ENCODE data around the gene TXNRD3.
"Not testable (repeated sequence)": the region's sequence is repeated elsewhere in the genome, so short reads cannot be mapped to it uniquely, and the experiment has no call there.

Gene TXNRD3

DNA sequence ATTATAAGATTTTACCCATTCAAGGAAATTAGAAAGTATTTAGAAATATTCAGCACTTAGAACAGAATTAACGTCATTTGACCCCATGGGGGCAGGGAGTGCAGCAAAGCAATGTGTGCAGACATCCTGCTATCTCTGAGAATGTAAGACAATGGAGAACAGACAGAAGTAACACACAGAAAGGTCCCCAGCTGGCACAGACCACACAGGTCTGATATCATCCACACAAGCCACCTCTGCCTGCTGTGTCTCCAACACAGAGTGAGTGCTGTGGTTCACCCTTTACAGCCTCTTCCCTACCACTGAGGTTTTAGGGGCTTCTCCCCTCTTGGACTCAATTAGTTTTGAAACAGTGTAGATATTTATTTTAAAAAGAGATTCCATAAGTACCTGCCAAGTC lies 16.1 kb downstream of the TXNRD3 start:
- no peak for DNase-seq

DNA sequence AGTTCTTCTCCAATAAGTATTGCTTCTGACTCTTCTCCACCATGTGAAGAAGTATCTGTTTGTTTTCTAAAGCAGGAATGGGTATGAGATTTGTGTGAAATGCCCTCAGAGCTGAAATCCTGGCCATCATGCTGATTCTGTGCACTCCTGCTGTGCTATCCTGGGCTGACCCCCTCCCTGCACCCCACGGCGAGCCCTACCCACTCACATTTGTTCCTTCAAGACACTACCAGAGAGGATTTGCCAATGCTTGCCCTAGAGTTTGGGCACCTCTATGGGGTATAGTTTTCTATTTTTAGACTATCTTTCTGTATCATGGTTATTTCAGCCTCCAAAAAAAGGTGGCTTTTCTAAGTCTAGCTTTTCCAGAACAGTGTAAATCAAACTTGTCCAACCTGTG lies 18.5 kb downstream of the TXNRD3 start:
- DNase-seq, result no peak

DNA sequence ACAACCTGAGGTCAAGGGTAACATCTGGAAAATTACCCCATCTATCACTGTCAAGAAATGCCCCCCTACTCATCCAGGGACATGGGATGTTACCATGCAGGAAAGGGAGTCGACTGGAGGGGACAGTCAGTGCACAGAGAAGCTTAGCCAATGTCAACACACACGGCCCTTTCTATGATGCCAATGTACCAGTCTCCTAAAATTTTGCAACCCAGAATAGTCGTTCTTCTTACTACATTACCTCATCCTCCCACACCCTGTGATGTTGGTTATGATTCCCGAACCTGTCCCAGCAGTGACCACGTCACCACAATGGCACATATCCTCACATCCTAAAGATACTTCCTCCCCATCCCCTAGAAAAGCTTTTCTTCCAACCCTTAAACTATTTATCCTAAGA lies 20.1 kb downstream of the TXNRD3 start:
- no peak for DNase-seq

DNA sequence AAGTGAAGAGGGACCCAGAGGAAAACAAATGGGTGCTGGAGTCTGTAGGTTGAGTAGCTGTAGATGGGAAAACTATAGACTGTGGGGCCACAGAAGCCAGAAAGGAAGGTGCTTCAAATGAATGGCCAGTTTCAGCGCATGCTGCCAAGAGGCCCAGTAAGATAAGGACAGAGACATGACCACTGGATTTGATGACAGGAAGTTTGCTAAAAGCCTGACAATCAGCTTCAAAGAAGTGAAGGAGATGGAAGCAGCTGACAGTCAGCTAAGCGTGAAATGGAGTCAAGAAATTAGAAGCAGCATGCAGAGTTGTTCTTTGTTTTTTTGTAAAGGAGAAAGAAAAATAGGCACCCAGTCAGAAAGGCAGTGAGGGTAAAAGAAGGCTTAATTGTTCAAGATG lies 24.9 kb downstream of the TXNRD3 start:
- DNase-seq, result no peak

DNA sequence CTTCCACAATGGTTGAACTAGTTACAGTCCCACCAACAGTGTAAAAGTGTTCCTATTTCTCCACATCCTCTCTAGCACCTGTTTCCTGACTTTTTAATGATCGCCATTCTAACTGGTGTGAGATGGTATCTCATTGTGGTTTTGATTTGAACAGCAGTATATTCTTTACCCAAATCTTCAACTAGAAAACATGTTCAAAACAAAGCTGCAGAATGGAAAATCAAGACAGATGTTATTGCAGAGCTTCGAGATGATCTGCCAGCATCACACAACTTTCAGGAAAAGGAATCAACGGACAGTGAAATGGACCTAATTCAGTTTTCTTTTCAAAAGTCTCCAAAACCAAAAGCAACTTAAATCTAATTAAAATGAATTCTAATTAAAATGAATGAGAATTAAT lies 29.2 kb downstream of the TXNRD3 start:
- DNase-seq, result not testable (repeated sequence)

DNA sequence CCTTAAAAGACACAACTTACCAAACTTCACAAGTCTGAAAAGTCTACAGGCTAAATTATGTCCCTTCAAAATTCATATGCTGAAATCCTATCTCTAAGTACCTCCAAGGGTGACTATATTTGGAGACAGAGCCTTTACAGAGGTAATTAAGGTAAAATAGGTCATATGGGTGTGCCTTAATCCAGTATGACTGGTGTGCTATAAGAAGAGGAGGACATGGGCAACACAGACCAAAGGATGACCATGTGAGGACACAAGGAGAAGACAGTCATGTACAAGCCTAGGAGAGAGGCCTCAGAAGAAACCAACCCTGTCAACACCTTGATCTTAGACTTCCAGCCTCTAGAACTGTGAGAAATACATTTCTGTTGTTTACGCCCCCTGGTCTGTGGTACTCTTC lies 32.2 kb downstream of the TXNRD3 start:
- DNase-seq, result no peak

DNA sequence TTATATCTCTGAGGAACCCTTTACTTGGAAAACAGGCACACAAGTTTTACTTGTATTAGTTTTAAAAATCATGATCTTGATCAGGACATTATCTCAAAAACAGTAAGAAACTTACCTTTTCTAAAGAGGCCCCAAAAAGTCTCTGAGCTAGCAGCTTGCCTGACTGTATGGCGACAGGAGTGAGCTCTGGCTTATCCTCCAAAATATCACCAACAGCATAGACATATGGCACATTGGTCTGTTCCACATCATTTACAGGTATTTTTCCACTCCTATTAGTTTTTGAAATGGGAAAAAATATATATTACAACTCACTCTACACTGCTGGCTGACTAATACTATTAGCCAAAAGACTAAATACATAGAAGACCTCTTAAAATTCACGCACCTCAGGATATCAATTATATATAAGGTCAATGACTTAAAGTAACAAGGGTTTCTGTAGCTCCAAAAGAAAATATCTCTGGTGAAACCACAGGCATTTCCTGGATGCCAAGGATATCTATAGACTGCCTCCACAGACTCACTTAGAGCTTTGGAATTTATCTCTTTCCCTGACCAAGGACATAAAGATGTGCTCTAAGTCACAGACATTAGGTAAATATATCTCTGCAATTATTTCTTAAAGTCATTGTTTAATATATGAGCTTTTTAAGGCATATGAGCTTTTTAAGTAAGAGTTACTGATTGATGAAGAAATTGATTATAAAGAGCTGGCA lies 33.1 kb downstream of the TXNRD3 start:
- no peak for DNase-seq

DNA sequence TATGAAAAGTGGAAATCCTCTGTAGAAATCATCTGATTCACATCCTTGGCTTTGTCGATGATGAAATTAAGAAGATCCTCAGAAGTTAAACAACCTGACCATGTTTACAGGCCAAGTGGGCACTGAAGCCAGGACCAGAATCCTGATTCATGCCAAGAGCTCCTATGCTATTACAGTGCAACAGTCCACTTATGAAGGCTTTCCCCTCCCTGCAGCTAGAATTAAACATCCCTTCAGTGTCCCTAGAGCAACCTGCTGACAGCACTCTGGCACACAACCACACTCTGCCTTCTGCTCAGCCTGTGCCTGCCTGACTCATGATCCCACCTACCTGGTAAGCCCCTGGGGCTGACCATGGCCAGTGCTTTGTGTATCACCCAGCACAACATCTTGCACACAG lies 33.8 kb downstream of the TXNRD3 start:
- DNase-seq, result no peak

DNA sequence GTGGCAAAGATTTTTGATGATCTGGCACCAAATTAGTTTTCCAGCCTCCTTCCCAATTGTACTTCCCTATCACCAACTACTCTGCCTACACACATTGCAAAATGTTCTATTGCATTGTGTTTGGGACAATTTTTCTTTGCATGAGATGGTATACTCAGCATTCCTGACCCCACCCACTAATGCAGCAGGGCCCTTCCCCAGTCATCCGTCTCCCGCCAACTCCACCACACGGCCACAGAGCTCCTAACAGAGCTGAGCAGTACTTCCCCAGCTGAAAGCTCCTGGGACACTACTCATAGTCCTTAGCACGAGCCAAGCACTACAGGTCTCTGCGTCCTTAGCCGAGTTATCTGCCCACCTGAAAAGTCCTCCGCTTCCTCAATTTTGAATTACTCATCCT lies 34.2 kb downstream of the TXNRD3 start:
- no peak for DNase-seq

DNA sequence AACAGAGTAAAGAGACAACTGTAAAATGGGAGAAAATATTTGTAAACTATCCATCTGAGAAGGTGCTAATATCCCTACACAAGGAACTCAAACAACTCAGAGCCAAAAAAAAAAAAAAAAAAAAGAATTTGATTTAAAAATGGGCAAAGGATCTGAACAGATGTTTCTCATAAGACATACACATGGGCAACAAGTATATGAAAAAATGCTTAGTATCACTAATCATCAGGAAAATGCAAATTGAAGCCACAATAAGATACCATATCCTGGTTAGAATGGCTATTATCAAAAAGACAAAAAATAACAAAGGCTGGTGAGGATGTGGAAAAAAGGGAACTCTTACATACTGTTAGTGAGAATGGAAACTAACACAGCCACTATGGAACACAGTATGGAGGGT lies 36.2 kb downstream of the TXNRD3 start:
- DNase-seq, result no peak

DNA sequence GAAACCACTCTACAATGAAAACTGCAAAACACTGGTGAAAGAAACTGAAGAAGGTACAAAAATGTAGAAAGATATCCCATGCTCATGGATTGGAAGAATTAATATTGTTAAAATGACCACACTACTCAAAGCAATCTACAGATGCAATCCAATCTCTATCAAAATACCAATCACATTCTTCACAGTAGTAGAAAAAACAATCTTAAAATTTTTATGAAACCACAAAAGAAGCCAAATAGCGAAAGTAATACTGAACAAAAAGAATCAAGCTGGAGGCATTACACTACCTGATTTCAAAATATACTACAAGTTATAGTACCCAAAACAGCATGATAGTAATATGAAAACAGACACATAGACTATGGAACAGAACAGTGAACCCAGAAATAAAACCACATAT lies 36.9 kb downstream of the TXNRD3 start:
- no peak for DNase-seq

DNA sequence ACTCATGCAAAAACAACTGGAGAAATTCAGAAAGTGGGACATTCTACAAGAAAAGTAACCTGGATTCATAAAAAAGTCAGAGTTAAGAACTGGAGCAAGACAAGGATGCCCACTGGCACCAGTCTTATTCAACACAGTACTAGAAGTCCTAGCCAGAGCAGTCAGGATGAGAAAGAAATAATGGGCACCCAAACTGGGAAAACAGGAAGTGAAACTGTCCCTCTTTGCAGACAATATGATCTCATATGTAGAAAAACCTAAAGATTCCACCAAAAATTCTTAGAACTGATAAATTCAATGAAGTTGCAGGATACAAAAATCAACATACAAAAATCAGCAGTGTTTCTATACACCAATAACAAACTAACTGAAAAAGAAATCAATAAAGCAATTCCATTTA lies 37.4 kb downstream of the TXNRD3 start:
- no peak for DNase-seq

DNA sequence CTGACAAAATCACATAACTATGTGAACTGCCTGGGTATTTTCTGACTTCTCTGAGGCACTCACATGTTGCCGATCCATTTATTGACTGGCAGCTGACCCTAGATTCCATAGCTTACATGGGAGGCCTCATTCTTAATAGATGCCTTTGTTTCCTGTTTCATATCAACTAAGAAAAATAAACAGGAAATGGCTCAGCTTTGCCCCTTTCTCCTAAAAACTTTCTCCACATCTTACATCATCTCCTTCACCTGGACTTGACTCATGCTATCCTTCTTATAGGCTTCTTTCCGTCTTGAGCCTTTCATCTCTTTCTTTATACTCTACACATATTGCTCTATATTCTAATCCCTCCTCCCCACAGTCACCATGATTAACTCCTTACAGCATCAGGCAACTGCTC lies 38.0 kb downstream of the TXNRD3 start:
- DNase-seq, result no peak

DNA sequence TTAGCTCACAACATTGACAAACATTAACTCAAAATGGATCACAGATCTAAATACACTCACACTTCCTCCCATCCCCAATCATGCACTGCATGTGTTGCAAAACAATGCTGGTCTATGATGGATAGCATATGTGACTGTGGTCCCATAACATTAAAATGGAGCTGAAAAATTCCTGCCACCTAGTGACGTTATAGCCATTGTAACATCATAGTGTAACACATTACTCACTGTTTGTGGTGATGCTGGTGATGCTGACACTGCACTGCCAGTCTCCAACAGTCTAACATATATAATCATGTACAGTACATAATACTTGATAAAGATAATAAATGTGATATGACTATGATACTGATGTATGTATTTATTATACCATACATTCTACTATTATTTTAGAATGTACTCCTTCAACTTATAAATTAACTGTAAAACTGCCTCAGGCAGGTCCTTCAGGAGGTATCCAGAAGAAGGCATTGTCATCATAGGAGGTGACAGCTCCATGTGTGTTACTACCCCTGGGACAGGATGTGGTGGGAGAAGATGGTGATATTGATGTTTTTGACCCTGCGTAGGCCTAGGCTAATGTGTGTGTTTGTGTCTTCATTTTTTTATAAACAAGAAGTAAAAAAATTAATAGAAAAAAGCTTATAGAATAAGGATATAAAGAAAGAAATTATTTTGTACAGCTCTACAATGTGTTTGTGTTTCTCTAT lies 41.3 kb downstream of the TXNRD3 start:
- no peak for DNase-seq

DNA sequence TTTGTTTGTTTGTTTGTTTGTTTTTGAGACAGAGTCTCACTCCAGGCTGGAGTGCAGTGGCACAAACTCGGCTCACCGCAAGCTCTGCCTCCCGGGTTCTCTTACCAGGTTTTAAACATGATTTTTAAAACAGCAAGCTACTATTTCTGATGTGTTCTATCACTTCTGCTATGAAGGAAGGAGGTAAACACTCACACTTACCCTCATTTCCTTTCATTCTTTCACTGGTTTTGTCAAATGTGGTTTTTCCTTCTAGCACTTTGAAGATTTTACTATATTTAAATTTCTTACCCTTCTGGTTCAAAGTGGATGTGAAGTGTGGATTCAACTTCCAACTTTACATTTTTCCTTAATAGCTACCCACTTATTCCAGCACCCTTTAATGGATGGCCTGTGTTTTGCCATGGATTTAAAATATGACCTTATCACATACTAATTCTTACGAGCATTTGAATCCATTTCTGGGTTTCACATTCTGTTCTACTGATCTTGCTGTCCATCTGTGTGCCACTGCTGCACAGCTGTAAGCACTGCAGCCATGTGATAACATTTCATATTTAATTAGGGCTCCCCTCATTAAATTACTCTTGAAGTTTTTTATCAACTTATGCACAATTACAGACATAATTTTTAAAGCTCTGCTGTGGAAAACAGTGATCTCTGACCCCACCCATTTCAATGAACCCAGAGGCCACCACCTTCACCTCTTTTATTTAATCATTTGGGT lies 42.3 kb downstream of the TXNRD3 start:
- no peak for DNase-seq

DNA sequence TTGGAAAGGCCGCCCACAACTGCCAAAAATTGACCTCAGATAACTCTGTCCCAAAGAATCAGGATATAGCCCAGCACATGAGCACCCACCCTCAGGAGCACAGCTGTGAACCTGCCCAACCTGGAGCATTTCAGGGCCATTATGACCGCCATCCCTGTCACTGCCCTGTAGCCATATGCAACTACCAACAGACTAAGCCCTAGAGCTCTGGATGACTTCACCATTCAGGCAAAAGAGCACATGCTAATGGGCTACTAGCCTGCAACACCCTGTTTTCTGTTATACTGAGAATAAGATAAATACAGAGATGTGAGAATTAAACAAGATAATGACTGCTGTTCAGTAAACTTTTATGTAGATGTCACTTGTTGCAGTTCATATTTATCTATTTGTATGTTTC lies 45.0 kb downstream of the TXNRD3 start:
- DNase-seq, result no peak

DNA sequence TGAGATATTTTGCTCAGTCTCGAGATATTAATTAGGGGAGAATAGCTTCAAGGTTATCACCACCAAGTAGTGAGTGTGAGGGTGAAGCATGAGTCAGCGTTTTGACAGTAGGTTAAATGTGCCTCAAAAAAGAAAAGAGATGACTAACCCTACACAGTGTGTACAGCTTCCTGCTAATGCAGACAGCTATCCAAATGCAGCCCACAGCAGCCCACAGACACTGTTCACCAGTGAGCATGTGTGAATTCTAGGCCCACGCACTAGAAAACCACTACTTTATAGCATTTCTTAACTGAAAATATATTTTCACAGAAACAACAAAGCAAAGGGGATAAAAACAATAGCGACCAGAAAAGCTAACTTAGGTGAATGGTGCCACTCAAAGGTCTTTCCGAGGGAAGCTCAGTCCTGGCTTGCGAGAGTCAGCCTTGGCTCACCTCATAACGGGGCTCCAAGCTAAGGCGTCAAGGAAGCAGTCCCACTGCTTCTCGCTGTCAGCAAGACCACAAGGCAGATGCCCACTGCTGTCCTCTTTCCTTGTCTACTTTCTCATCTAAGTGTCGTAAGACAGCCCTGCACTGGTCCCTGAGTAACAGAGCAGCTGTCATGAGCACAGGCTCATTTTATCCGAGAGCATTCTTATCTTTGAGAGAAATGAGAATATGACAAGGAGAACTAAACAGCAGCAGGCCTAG lies 47.6 kb downstream of the TXNRD3 start:
- no peak for DNase-seq

DNA sequence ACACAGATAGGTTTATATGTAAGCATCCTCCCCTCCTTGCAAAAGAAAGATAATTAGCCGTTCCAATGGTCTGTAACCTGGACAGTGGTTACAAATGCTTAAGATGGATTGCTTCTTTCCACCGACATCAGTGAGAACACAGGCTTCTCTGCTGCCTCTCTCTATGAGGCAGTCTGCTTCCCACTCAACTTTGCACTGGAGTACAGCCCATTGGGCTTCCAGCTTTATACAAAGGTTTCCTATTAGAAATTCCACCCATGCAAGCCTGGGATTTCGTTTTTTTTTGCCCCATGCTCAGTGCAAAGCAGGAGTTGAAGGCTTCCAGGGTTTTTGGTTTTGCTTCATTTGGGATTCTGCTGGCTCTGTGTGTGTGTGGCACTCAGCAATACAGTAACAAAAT lies 48.9 kb downstream of the TXNRD3 start:
- DNase-seq, result no peak

DNA sequence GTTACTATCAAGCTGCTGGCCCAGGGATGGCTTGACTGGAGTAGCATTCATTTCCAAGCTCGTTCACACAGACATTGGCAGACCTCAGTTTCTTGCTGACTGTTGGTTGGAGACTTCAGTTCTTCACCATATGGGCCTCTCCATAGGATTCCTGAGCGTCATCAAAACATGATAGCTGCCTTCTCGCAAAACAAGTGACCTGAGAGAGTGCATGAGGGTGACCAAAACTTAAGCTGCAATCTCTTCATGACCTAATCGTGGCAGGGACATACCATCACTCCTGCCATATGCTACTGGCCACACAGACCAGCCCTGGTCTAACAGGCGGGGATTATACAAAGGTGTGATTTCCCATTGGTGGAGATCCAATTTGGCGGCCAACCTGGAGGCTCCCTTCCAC lies 50.2 kb downstream of the TXNRD3 start:
- DNase-seq, result no peak

DNA sequence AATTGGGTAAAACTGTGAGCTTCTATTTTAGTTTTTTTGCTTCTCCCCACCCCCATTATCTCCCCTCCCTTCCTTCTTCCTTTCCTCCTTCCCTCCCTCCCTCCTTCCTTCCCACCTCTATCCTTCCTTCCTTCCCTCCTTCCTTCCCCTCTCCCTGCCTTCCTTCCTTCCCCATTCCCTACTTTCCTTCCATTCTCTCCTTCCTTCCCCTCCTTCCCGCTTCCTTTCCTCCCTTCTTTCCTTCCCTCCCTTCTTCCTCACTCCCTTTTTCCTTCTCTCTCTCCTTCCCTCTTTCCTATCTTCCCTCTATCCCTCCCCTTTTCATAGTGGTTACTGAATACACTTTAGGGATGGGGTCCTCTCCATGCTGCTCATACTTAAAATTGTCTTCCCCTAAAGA lies 55.8 kb downstream of the TXNRD3 start:
- no peak for DNase-seq

DNA sequence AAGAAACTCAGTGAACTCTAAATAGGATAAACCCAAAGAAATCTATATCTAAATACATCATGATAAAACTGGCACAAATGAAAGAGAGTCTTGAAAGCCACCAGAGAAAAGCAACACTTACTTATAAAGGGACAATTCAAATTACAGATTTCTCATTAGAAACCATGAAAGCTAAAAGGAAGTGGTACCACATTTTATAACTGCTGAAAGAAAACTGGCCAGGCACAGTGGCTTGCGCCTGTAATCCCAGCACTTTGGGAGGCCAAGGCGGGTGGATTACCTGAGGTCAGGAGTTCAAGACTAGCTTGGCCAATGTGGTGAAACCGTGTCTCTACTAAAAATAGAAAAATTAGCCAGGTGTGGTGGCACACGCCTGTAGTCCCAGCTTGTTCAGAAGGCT lies 59.4 kb downstream of the TXNRD3 start:
- not testable (repeated sequence) for DNase-seq

DNA sequence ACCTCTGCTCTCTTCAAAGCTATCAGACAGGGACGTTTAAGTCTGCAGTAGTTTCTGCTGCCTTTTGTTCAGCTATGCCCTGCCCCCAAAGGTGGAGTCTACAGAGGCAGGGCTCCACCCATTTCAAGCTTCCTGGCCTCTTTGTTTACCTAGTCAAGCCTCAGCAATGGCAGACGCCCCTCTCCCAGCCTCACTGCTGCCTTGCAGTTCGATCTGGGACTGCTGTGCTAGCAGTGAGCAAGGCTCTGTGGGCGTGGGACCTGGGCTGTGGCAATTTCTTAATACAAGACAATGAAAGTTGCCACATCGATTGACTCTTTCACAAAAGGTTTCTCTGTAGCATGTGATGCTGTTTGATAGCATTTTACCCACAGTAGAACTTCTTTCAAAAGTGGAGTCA lies 63.4 kb downstream of the TXNRD3 start:
- not testable (repeated sequence) for DNase-seq

DNA sequence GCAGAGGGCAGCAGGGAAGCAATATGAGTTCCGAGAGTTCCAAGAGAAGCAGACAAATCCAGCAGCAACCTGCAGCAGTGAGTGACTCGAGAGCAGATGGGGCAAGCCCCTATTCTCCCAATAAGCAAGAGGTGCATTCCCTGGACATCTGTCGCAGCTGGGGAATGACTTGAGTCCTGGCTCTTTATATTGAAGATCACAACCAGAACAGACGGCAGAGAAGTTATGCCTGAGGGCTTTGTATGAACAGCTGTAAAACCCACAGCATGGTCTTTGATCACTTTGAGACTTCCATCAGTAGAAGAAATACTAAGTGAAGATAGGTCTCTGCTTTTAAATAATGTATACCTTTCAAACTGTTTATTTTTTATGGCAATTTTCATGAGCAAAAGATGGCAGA lies 72.6 kb downstream of the TXNRD3 start:
- no peak for DNase-seq

DNA sequence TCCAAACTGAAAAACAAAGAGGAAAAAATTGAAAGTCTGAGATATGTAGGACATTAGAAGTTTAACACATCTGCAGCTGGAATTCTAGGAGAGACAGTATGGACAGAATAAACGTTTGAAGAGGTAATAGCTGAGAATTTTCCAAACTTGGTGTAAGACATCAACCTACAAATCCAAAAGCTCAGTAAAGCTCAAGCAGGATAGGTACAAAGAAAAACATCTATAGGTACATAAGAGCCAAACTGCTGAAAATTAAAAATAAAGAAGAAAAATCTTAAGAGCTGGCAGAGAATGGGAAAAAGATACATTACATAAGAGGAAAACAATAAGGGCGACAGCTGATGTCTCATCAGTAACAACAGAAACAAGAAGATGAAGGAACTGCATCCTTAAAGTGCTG lies 73.4 kb downstream of the TXNRD3 start:
- DNase-seq, result no peak

Measured in stimulated activated CD4-positive, alpha-beta T cell treated with anti-CD3 and anti-CD28 coated beads, Interleukin-2, amount 100 ng/mL, for 48 hours (primary cell).